GM18951 (cell line): ENCODE results near the gene OVCH1.

Source experiments
- POLR2A ChIP-seq: IDR thresholded peaks from 4 replicates; pipeline ENCODE4 v1.6.1; 2011; ENCODE audit warnings: mild to moderate bottlenecking; ENCODE audit not compliant: insufficient read length, insufficient read depth; ENCODE audit errors: extremely low read depth
- in situ Hi-C: fragments of 300-500 bp; cut with MboI; formaldehyde crosslinking; loops from one replicate; pipeline ENCODE4 v1.12.0; 2022; ENCODE audit warnings: low sequenced_read_pairs, mixed read lengths, inconsistent platforms; ENCODE audit not compliant: unreplicated experiment

Gene OVCH1, protein sequence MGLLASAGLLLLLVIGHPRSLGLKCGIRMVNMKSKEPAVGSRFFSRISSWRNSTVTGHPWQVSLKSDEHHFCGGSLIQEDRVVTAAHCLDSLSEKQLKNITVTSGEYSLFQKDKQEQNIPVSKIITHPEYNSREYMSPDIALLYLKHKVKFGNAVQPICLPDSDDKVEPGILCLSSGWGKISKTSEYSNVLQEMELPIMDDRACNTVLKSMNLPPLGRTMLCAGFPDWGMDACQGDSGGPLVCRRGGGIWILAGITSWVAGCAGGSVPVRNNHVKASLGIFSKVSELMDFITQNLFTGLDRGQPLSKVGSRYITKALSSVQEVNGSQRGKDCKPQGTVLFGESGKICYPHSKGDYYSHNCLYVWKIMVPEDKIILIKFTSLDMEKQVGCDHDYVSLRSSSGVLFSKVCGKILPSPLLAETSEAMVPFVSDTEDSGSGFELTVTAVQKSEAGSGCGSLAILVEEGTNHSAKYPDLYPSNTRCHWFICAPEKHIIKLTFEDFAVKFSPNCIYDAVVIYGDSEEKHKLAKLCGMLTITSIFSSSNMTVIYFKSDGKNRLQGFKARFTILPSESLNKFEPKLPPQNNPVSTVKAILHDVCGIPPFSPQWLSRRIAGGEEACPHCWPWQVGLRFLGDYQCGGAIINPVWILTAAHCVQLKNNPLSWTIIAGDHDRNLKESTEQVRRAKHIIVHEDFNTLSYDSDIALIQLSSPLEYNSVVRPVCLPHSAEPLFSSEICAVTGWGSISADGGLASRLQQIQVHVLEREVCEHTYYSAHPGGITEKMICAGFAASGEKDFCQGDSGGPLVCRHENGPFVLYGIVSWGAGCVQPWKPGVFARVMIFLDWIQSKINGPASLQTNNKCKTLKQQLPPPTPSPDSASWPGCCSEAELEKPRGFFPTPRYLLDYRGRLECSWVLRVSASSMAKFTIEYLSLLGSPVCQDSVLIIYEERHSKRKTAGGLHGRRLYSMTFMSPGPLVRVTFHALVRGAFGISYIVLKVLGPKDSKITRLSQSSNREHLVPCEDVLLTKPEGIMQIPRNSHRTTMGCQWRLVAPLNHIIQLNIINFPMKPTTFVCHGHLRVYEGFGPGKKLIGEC

DNA sequence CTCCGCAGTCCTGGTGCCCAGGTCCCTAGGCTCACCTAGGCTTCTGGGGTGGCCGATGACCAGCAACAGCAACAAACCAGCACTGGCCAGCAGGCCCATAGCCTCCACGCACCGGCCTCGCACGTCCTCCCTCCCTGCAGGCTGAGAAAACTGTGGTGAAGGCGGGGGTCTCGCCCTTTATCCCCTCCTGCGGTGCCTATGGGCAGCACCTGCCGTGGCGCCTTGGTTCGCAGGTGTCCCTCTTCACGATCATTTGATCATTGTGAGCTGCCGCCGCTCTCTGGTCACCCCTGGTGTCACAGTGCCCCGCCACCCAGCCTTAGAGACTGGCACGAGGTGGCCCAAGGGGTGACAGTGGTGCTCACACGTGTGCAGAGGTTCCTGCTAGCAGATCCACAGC is at the start of gene OVCH1:
TSS of gene OVCH1 (minus strand) at position 99 of the 400 bp plus-strand sequence. CDS start at position 99, 0 bp downstream.
- no peak for TF ChIP-seq POLR2A
- in situ Hi-C loops: no loop called here

DNA sequence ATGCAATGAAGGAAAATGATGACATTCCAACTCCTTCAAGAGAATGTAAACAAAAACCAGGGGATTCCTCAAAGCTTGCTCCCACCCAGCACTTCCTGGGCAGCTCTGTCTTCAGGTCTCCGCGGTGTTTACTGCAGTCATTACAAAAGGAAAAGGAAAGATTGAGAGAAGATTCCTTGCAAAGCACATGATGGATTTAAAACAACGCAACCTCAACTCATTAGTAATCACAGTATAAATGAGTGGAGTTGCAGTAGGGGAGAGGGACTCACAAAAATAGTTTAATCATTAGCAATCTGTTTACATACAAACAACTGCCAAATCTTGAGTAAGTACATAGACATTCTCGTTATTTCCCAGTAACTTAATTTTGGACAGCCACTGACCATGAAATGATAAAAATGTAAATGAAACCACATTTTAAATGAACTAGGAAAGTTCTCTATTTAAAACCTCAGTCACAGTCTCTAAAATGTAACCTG is 49.7 kb upstream of the OVCH1 start:
- no peak for TF ChIP-seq POLR2A
- in situ Hi-C loops: no loop called here

DNA sequence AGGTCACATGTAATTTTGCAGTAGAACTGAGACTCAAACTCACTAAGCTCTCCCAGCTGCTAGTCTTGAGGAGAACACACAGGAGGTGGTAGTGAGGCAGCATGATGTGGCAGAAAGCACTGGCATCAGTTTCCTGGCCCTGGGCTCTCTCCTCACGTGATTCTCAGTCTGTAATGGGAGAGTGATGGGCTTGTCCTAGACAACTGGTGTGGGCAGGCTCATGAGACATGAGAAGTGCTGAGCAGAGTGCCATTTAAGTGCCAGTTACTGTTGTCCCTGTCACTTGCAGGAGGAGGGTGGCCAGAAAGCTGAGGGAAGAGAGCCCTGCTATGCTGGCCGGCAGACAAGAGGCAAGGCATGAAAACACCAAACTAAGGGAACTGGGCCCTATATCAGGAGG is 48.5 kb upstream of the OVCH1 start:
- in situ Hi-C loops: no loop called here
- TF ChIP-seq POLR2A: no peak

DNA sequence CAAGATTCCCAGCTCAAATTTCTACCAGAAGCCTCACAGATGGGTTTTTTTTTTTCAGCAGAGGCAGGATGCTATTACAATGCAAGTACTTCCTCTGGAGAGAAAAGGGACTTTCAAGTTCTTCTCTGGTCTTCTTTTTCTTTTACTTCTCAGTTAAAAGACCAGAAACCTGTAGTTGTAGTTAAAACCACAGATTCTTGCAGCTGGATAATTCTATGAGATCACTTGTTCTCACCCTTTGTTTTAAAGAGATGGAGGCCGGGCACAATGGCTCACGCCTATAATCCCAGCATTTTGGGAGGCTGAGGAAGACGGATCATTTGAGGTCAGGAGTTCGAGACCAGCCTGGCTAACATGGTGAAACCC is 47.6 kb upstream of the OVCH1 start:
- in situ Hi-C loops: no loop called here

DNA sequence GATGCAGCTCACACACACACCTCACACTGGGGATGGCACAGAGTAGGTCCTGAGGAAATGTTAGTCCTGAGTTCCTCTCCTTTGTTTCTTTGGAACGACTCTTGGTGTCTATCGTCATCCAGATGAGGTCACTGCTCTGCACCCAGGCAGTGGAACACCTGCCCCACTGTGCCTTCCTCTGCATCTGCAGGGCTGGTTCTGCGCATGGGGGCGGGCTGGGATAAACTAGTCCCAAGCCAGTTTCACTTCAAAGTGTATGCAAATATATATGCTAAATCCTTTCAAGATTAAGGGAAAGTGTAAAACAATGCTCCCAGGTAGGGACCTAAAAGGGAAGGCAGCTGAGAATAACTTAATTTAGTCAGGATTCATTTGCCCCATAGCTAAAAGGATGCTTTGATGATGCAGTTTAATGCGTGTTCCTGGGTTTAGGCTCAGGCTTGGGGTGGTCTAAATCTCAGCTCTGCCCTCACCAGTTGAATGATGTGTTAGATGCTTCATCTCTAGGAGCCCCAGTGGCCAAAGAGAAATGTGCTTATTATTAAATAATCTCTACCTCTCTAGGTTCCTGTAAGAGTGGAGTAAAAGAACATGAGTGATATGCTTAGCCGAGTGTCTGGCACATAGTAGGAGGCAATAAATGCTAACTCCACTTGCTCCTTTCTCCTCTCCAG is 47.1 kb upstream of the OVCH1 start:
- no peak for TF ChIP-seq POLR2A
- in situ Hi-C loops: no loop called here

More for the DNA sequence above, 47.6 kb upstream of the OVCH1 start:
- TF ChIP-seq POLR2A: no peak

DNA sequence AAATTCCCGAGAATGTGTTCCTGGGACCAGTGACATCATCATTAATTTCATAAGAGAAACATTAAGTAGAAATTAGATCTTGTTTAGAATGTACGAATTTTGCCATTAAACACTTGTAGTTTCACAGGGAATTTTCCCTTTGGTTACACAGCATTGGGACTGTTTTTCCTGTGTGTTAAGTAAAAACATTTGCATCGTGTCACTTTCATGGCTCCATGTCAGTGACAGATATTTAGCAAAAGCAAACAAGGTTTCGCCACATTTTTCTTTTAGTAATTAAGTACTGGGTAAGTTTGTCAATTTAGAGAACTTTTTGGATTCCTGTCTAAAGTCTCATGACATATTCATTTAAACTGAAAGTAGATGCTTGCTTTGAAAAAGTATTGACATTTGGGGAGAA is 45.5 kb upstream of the OVCH1 start:
- in situ Hi-C loops: no loop called here
- no peak for TF ChIP-seq POLR2A

DNA sequence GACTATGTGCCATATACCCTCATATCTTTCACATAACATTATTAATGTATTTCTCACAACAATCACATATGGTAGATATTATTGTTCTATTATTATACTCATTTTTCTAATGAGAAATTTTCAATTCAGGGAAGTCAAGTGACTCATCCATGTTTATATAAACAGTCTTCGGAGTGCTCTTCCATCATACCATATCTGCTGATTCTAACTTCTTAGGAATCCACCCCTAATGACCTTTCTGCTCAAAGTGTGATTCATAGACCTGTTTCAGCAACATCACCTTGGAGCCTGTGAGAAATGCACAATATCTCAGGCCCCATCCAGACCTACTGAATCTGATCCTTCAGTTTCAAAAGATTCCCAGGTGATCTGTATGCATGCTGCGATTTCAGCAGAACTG is 39.8 kb upstream of the OVCH1 start:
- TF ChIP-seq POLR2A: no peak
- in situ Hi-C loops: no loop called here

DNA sequence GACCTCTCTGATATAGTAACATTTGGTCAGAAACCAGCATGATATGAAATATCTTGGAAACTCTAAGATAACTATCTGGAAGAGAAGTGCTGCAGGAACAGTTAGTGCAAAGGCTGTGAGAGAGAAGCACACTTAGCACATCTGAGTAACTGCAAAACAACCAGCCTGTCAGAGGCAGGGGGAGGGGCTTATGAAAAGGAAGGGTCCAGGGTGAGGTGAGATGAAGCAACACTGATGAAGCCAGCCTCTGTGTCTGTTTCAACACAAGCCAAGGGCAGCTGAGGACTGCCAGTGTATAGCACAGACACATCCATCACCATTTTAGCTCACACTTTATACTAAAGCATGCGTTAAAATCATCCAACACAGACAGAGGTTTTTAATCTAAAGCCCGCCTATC is 37.4 kb upstream of the OVCH1 start:
- no peak for TF ChIP-seq POLR2A
- in situ Hi-C loops: no loop called here

DNA sequence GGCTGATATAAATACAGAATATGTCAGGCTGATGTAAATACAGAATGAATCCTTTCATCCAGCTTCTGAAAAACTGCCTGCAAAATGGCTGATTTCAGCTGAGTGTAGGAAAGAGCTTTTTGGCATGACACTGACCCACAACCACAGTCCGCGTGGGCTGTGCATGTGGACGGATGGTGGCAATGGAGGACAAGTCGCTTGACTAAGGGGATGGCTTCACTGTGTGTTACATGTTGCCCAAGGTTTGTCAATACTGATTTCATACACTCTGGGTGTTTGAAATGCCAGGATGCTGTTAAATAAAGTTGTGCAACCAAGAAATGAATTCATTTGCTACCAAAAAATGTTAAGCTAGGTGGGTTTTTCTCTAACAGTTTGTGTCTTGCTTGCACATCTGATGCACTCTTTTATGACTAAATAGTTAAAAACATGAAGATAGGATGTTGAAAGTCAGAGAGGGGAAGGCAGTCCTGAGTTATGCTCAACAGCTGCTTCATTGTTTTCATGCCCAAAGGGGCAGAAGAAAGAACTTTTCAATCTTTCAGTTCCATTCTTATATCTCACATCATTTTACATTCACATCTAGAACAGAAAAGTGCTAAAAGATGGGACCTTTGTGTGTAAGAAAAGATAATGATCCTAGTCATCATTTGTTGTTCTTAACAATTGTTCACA is 36.5 kb upstream of the OVCH1 start:
- no peak for TF ChIP-seq POLR2A
- in situ Hi-C loops: no loop called here

DNA sequence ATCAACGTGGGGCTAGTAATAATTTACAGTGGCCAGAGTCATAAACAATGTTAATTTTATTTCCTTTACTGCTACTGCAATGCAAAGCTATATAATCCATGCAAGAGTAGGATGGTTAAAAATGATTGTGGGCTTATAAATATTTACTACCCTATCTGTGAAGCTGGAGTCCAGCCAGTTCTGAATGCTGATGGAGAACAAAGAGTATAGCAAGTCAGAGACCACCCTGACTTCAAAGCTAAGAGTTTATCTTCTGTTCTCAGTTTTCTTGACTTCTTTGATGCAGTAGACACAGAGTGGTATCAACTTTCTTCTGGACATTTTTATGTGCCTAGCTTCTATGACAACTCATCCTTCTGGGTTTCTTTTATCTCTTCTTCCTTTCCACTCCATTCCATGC is 34.0 kb upstream of the OVCH1 start:
- no peak for TF ChIP-seq POLR2A
- in situ Hi-C loops: no loop called here

DNA sequence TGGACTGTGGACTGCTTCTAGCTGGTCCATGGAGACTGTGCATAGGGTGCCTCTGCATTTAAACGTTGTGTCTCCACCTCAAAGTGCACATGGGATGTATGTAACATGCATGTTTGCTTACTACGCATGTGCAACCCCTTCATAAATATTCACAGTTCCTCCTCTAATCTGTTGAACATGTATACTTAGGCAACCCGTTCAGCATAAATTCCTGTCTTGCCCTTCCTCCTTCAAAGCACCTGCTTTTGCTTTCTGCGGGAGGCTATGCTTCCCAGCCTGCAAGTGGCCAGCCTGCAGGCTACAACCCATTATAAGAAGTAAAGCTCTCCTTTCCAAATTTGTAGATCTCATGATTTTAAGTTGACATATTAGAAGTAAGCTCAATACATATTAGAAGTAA is 33.0 kb upstream of the OVCH1 start:
- no peak for TF ChIP-seq POLR2A
- in situ Hi-C loops: no loop called here

DNA sequence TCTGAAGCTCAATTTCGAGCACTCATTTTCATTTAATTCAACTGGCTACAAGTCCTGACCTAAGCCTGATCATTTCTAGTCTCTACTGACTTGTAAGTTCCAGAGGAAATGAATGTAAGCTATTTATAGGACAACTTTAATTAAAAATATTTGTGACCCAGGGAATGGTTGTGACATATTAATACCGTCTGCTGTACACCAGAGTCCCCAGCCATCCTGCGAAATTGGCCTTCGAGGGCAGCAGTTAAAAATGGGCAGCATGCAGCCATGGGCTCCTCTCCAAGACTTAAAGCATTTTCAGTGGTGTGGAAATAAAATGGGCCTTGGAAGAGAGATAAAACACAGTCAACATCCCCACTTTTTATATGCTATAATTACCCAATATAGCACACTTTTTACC is 30.7 kb upstream of the OVCH1 start:
- in situ Hi-C loops: no loop called here
- no peak for TF ChIP-seq POLR2A
